ENCODE data around the gene APOA5.

APOA5 gene

DNA sequence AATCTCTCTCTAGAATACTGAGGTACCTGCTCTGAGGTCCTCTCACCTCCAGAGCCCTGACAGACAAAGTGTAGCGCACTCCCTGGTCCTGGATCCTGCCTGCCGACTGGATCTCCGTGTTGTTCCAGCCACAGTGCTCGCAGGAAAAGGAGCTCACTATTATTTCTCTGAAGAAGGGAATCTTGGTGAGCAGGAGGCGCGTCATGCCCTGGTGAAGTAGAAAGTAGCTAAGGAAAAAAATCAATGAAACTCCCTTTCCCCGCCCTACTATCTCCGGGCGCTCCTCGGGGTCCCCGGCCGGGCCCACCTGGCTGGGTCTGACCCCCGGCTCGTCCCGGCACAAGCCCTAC, 4.3 kb downstream of the APOA5 start:
- H3K18ac ChIP-seq (ENCODE audit: low read length): peak overlapping the region; percentile 54
- H3K4me2 ChIP-seq (ENCODE audit: low read length): peak overlapping the region; percentile 98
- H4K8ac ChIP-seq (ENCODE audit: low read depth, low read length): no peak overlapping the region
- peaks cover 24% of the 10 kb centered on the region for H3K36me3 ChIP-seq (ENCODE audit: control insufficient read depth, insufficient read depth, low read length)
- H3K27me3 ChIP-seq (ENCODE audit: insufficient read depth, low read length, poor library complexity): no peaks in the 10 kb centered on the region
- WGBS (ENCODE audit: extremely low coverage, insufficient coverage, low lambda C conversion rate): no CpG with 5 or more reads among the region's 15 CpGs
- peak overlapping the region; percentile 88 for H3K9ac ChIP-seq (ENCODE audit: low read length)
- H3K79me2 ChIP-seq (ENCODE audit: control insufficient read depth, insufficient read depth, low read length): peaks cover 10% of the 10 kb centered on the region
- H2AK5ac ChIP-seq (ENCODE audit: low read length): no peak overlapping the region
- H2BK15ac ChIP-seq (replicated peaks; ENCODE audit: low read depth): no peak overlapping the region
- no peak overlapping the region for H2BK5ac ChIP-seq (ENCODE audit: low read length)
- no peaks in the 10 kb centered on the region for H3K4me1 ChIP-seq (ENCODE audit: control insufficient read depth, low read depth, low read length)
- H3K4me3 ChIP-seq (ENCODE audit: low read length): peak overlapping the region; percentile 85
- H4K5ac ChIP-seq (ENCODE audit: low read length): no peak overlapping the region
- H3K27ac ChIP-seq (ENCODE audit: low read depth, low read length): no peak overlapping the region
- DNase-seq: no peak
- H3K4ac ChIP-seq (ENCODE audit: low read depth, low read length): peak overlapping the region; percentile 58
- no peak overlapping the region for H2BK120ac ChIP-seq (ENCODE audit: low read depth, low read length)
- no peak overlapping the region for H3K23ac ChIP-seq (ENCODE audit: low read length)
- peak overlapping the region; percentile 93 for H3K56ac ChIP-seq (ENCODE audit: low read length)
- H3K79me1 ChIP-seq (ENCODE audit: low read length): peaks cover 14% of the 10 kb centered on the region

DNA sequence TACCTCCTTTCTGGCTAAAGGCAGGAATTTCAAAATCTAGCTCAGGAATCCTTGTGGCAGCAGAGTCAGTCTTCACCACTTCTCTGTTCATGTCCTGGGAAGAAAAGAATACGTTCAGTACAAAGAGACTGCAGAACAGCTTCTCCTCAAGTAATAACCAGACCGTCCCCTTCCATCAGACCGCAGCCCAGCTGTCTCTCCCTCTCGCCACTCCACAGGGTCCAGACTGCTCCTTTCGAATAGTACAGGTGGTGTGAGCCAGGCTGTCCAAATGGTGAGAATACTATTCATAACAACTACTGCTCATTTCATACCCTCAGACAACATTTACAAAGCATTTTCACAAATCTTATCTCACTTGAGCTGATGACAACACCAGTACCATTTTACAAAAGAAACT, 4.7 kb downstream of the APOA5 start:
- H4K5ac ChIP-seq (ENCODE audit: low read length): no peak overlapping the region
- H2BK5ac ChIP-seq (ENCODE audit: low read length): no peak overlapping the region
- peaks cover 14% of the 10 kb centered on the region for H3K79me1 ChIP-seq (ENCODE audit: low read length)
- H3K79me2 ChIP-seq (ENCODE audit: control insufficient read depth, insufficient read depth, low read length): peaks cover 10% of the 10 kb centered on the region
- H2BK120ac ChIP-seq (ENCODE audit: low read depth, low read length): no peak overlapping the region
- H3K27ac ChIP-seq (ENCODE audit: low read depth, low read length): no peak overlapping the region
- no peaks in the 10 kb centered on the region for H3K4me1 ChIP-seq (ENCODE audit: control insufficient read depth, low read depth, low read length)
- H3K4ac ChIP-seq (ENCODE audit: low read depth, low read length): no peak overlapping the region
- no peak for DNase-seq
- H2BK15ac ChIP-seq (replicated peaks; ENCODE audit: low read depth): no peak overlapping the region
- H3K23ac ChIP-seq (ENCODE audit: low read length): peak overlapping the region; percentile 56
- peak overlapping the region; percentile 98 for H3K4me2 ChIP-seq (ENCODE audit: low read length)
- no CpG with 5 or more reads among the region's 5 CpGs for WGBS (ENCODE audit: extremely low coverage, insufficient coverage, low lambda C conversion rate)
- H3K9ac ChIP-seq (ENCODE audit: low read length): peak overlapping the region; percentile 88
- H2AK5ac ChIP-seq (ENCODE audit: low read length): no peak overlapping the region
- H4K8ac ChIP-seq (ENCODE audit: low read depth, low read length): no peak overlapping the region
- peak overlapping the region; percentile 93 for H3K56ac ChIP-seq (ENCODE audit: low read length)
- H3K36me3 ChIP-seq (ENCODE audit: control insufficient read depth, insufficient read depth, low read length): peaks cover 27% of the 10 kb centered on the region
- no peaks in the 10 kb centered on the region for H3K27me3 ChIP-seq (ENCODE audit: insufficient read depth, low read length, poor library complexity)
- H3K4me3 ChIP-seq (ENCODE audit: low read length): peak overlapping the region; percentile 85
- no peak overlapping the region for H3K18ac ChIP-seq (ENCODE audit: low read length)

- Histone ChIP-seq H4K5ac (ENCODE audit: low read length) (no peak overlapping the region), H3K27me3 (ENCODE audit: insufficient read depth, low read length, poor library complexity) (no peaks in the 10 kb centered on the region), H3K79me2 (ENCODE audit: control insufficient read depth, insufficient read depth, low read length) (peaks cover 10% of the 10 kb centered on the region), H3K27ac (ENCODE audit: low read depth, low read length) (no peak overlapping the region), H3K9ac (ENCODE audit: low read length) (no peak overlapping the region), H3K18ac (ENCODE audit: low read length) (no peak overlapping the region), H3K4ac (ENCODE audit: low read depth, low read length) (no peak overlapping the region), H3K36me3 (ENCODE audit: control insufficient read depth, insufficient read depth, low read length) (peaks cover 27% of the 10 kb centered on the region), H3K56ac (ENCODE audit: low read length) (no peak overlapping the region), H3K79me1 (ENCODE audit: low read length) (peaks cover 14% of the 10 kb centered on the region), H3K23ac (ENCODE audit: low read length) (no peak overlapping the region), H3K4me2 (ENCODE audit: low read length) (no peak overlapping the region), H2BK120ac (ENCODE audit: low read depth, low read length) (no peak overlapping the region), H2BK5ac (ENCODE audit: low read length) (no peak overlapping the region), H2AK5ac (ENCODE audit: low read length) (no peak overlapping the region), H3K4me1 (ENCODE audit: control insufficient read depth, low read depth, low read length) (no peaks in the 10 kb centered on the region), H2BK15ac (replicated peaks; ENCODE audit: low read depth) (no peak overlapping the region), H4K8ac (ENCODE audit: low read depth, low read length) (no peak overlapping the region), H3K4me3 (ENCODE audit: low read length) (no peak overlapping the region)
- DNase-seq: no peak
- no CpG with 5 or more reads among the region's 2 CpGs for WGBS (ENCODE audit: extremely low coverage, insufficient coverage, low lambda C conversion rate)
Measured at GRCh38 chr11:116786326-116786725, 5.4 kb downstream of the APOA5 start.

GRCh38 chr11:116782728-116783127, 9.0 kb downstream of the APOA5 start:
- Histone ChIP-seq H3K36me3 (ENCODE audit: control insufficient read depth, insufficient read depth, low read length) (peaks cover 37% of the 10 kb centered on the region), H3K23ac (ENCODE audit: low read length) (no peak overlapping the region), H3K79me1 (ENCODE audit: low read length) (peaks cover 14% of the 10 kb centered on the region), H2BK5ac (ENCODE audit: low read length) (no peak overlapping the region), H3K27me3 (ENCODE audit: insufficient read depth, low read length, poor library complexity) (no peaks in the 10 kb centered on the region), H3K18ac (ENCODE audit: low read length) (no peak overlapping the region), H3K79me2 (ENCODE audit: control insufficient read depth, insufficient read depth, low read length) (peaks cover 10% of the 10 kb centered on the region), H3K4me1 (ENCODE audit: control insufficient read depth, low read depth, low read length) (no peaks in the 10 kb centered on the region), H4K5ac (ENCODE audit: low read length) (no peak overlapping the region), H3K9ac (ENCODE audit: low read length) (no peak overlapping the region), H3K56ac (ENCODE audit: low read length) (no peak overlapping the region), H3K4me2 (ENCODE audit: low read length) (no peak overlapping the region), H3K4me3 (ENCODE audit: low read length) (no peak overlapping the region), H2BK15ac (replicated peaks; ENCODE audit: low read depth) (no peak overlapping the region), H2AK5ac (ENCODE audit: low read length) (no peak overlapping the region), H3K27ac (ENCODE audit: low read depth, low read length) (no peak overlapping the region), H2BK120ac (ENCODE audit: low read depth, low read length) (no peak overlapping the region), H4K8ac (ENCODE audit: low read depth, low read length) (no peak overlapping the region), H3K4ac (ENCODE audit: low read depth, low read length) (no peak overlapping the region)
- no peak for DNase-seq
- no CpG with 5 or more reads among the region's 4 CpGs for WGBS (ENCODE audit: extremely low coverage, insufficient coverage, low lambda C conversion rate)

- Histone ChIP-seq H4K5ac (ENCODE audit: low read length) (no peak overlapping the region), H3K27me3 (ENCODE audit: insufficient read depth, low read length, poor library complexity) (no peaks in the 10 kb centered on the region), H3K4me2 (ENCODE audit: low read length) (no peak overlapping the region), H3K79me1 (ENCODE audit: low read length) (no peaks in the 10 kb centered on the region), H3K27ac (ENCODE audit: low read depth, low read length) (no peak overlapping the region), H3K36me3 (ENCODE audit: control insufficient read depth, insufficient read depth, low read length) (peaks cover 21% of the 10 kb centered on the region), H2BK5ac (ENCODE audit: low read length) (no peak overlapping the region), H3K18ac (ENCODE audit: low read length) (no peak overlapping the region), H2BK15ac (replicated peaks; ENCODE audit: low read depth) (no peak overlapping the region), H3K23ac (ENCODE audit: low read length) (no peak overlapping the region), H3K4me1 (ENCODE audit: control insufficient read depth, low read depth, low read length) (no peaks in the 10 kb centered on the region), H3K4me3 (ENCODE audit: low read length) (no peak overlapping the region), H3K9ac (ENCODE audit: low read length) (no peak overlapping the region), H3K79me2 (ENCODE audit: control insufficient read depth, insufficient read depth, low read length) (no peaks in the 10 kb centered on the region), H3K56ac (ENCODE audit: low read length) (no peak overlapping the region), H2BK120ac (ENCODE audit: low read depth, low read length) (no peak overlapping the region), H3K4ac (ENCODE audit: low read depth, low read length) (no peak overlapping the region), H4K8ac (ENCODE audit: low read depth, low read length) (no peak overlapping the region), H2AK5ac (ENCODE audit: low read length) (no peak overlapping the region)
- no peak for DNase-seq
- no CpG with 5 or more reads among the region's 4 CpGs for WGBS (ENCODE audit: extremely low coverage, insufficient coverage, low lambda C conversion rate)
Measured at GRCh38 chr11:116778556-116778955, 13.1 kb downstream of the APOA5 start.

DNA sequence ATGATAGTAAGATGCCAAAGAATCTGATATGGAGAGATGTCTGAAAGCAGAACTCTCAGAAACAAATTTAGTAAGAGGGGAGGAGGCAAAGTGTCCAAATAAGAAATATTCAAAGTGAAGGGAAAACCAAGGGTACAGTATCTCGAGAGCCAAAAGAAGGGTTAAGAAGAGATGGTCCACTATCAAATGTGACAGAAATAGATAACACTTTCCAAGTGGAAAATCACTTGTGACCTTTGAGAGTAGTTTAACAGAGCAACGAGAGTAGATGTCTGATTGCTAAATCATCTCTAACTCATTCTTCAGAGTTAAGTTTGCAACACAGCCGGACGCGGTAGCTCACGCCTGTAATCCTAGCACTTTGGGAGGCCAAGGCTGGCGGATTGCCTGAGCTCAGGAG, 14.6 kb downstream of the APOA5 start:
- Histone ChIP-seq H3K79me1 (ENCODE audit: low read length) (no peaks in the 10 kb centered on the region), H3K27me3 (ENCODE audit: insufficient read depth, low read length, poor library complexity) (no peaks in the 10 kb centered on the region), H2AK5ac (ENCODE audit: low read length) (no peak overlapping the region), H2BK15ac (replicated peaks; ENCODE audit: low read depth) (no peak overlapping the region), H3K4me1 (ENCODE audit: control insufficient read depth, low read depth, low read length) (no peaks in the 10 kb centered on the region), H3K9ac (ENCODE audit: low read length) (no peak overlapping the region), H3K56ac (ENCODE audit: low read length) (no peak overlapping the region), H3K23ac (ENCODE audit: low read length) (no peak overlapping the region), H3K27ac (ENCODE audit: low read depth, low read length) (no peak overlapping the region), H2BK120ac (ENCODE audit: low read depth, low read length) (no peak overlapping the region), H3K4me2 (ENCODE audit: low read length) (no peak overlapping the region), H2BK5ac (ENCODE audit: low read length) (no peak overlapping the region), H3K4ac (ENCODE audit: low read depth, low read length) (no peak overlapping the region), H3K36me3 (ENCODE audit: control insufficient read depth, insufficient read depth, low read length) (peaks cover 13% of the 10 kb centered on the region), H4K5ac (ENCODE audit: low read length) (no peak overlapping the region), H3K4me3 (ENCODE audit: low read length) (no peak overlapping the region), H4K8ac (ENCODE audit: low read depth, low read length) (no peak overlapping the region), H3K79me2 (ENCODE audit: control insufficient read depth, insufficient read depth, low read length) (peaks cover under 1% of the 10 kb centered on the region), H3K18ac (ENCODE audit: low read length) (no peak overlapping the region)
- WGBS (ENCODE audit: extremely low coverage, insufficient coverage, low lambda C conversion rate): no CpG with 5 or more reads among the region's 7 CpGs
- no peak for DNase-seq

Measured in mesendoderm (in vitro differentiated cells).